Endothelial cell of umbilical vein (primary cell): ENCODE measurements around the gene ATP4A. TPM values are rescaled to one million over a fixed set of nuclear protein-coding genes. Genes with fewer than 3 reads are reported as not detected.

ENCODE experiments used
- BruUV-seq: library from RNA; stranded (reverse); fragments of 400-500 nt; replicated peaks from 2 replicates; lab custom pipeline; 2021; lab: Mats Ljungman, UMichigan
- CTCF ChIA-PET: fragments of 300-600, 350-600 bp; sonication (Branson Sonifier 250); formaldehyde crosslinking; loops from one replicate; lab custom pipeline; 2021; ENCODE audit warnings: antibody characterized with exemption, inconsistent platforms; lab: Charles Lee
- POLR2A ChIA-PET: fragments of 300-600, 350-600 bp; sonication (Branson Sonifier 250); formaldehyde crosslinking; loops from one replicate; lab custom pipeline; 2021; ENCODE audit warnings: antibody characterized with exemption, inconsistent platforms; lab: Charles Lee
- DNase-seq: peaks from one replicate; pipeline ENCODE4 v3.0.0-alpha.2; 2011; ENCODE audit warnings: low read depth, low spot score
- FAIRE-seq: peaks from 2 replicates; lab custom pipeline; 2011; peaks lifted over from hg19 to GRCh38; lab: Jason Lieb, UNC
- H2AFZ ChIP-seq: 2 replicates; pipeline ENCODE4 v1.6.0; 2012; ENCODE audit warnings: low read depth, low read length, control low read depth, inconsistent platforms
- H3K27ac ChIP-seq: 2 replicates; pipeline ENCODE4 v1.5.1; 2011; ENCODE audit warnings: low read depth, mild to moderate bottlenecking, control low read depth, low read length, moderate library complexity; ENCODE audit not compliant: insufficient read depth
- H3K27me3 ChIP-seq, 2 experiments: 2 replicates each; pipeline versions ENCODE4 v1.6.0 to v1.6.1; 2011; ENCODE audit warnings: low read length in 2 of 2, mixed read lengths in 1 of 2; ENCODE audit not compliant: control insufficient read depth in 2 of 2, insufficient read depth in 2 of 2
- H3K36me3 ChIP-seq, 2 experiments: 2 replicates in 1 of 2; 3 replicates in 1 of 2; pipeline ENCODE4 v1.5.1; 2011; ENCODE audit warnings: low read length in 2 of 2, mild to moderate bottlenecking in 1 of 2, moderate library complexity in 1 of 2; ENCODE audit not compliant: control insufficient read depth in 2 of 2, insufficient read depth in 2 of 2; ENCODE audit errors: extremely low read depth in 1 of 2
- H3K4me1 ChIP-seq: 3 replicates; pipeline ENCODE4 v1.5.1; 2011; ENCODE audit warnings: mild to moderate bottlenecking, low read length; ENCODE audit not compliant: control insufficient read depth, insufficient read depth; ENCODE audit errors: extremely low read depth
- H3K4me2 ChIP-seq: 2 replicates; pipeline ENCODE4 v1.6.1; 2011; ENCODE audit warnings: low read length, control low read depth, mixed read lengths; ENCODE audit not compliant: insufficient read depth
- H3K4me3 ChIP-seq, 3 experiments: fragments of 200-600 bp in 1 of 3; sonication (generic), shearing (Covaris generic) in 1 of 3; replicated peaks in 1 of 3; 2 replicates each; pipeline ENCODE4 v1.5.1; 2011 to 2016; ENCODE audit warnings: control low read depth in 3 of 3, low read length in 3 of 3, mild to moderate bottlenecking in 2 of 3, inconsistent platforms in 1 of 3, low read depth in 1 of 3, moderate library complexity in 1 of 3; ENCODE audit not compliant: insufficient read depth in 1 of 3
- H3K79me2 ChIP-seq: 2 replicates; pipeline ENCODE4 v1.6.0; 2012; ENCODE audit warnings: low read length, inconsistent platforms; ENCODE audit not compliant: control insufficient read depth, insufficient read depth
- H3K9ac ChIP-seq: replicated peaks from 2 replicates; pipeline ENCODE3; 2011; ENCODE audit warnings: low read length, control low read depth; ENCODE audit not compliant: insufficient read depth; ENCODE audit errors: extremely low read depth
- H3K9me1 ChIP-seq: replicated peaks from 3 replicates; pipeline ENCODE4 v1.6.0; 2011; ENCODE audit warnings: mild to moderate bottlenecking, low read length; ENCODE audit not compliant: control insufficient read depth, insufficient read depth; ENCODE audit errors: extremely low read depth
- H3K9me3 ChIP-seq: replicated peaks from 2 replicates; pipeline ENCODE4 v1.5.1; 2012; ENCODE audit warnings: low read length, inconsistent platforms; ENCODE audit not compliant: control insufficient read depth, insufficient read depth
- H4K20me1 ChIP-seq: replicated peaks from 2 replicates; pipeline ENCODE3; 2011; ENCODE audit warnings: mild to moderate bottlenecking, low read length; ENCODE audit not compliant: control insufficient read depth, insufficient read depth; ENCODE audit errors: extremely low read depth
- EZH2 ChIP-seq: IDR thresholded peaks from 2 replicates; pipeline ENCODE4 v1.6.1; 2012; ENCODE audit warnings: borderline replicate concordance, low read depth, mild to moderate bottlenecking, moderate library complexity, low read length, inconsistent platforms; ENCODE audit not compliant: severe bottlenecking
- FOS ChIP-seq: IDR thresholded peaks from 2 replicates; pipeline ENCODE4 v1.6.1; 2011; ENCODE audit warnings: mild to moderate bottlenecking, low read length, moderate library complexity, borderline replicate concordance; ENCODE audit not compliant: insufficient read depth
- GATA2 ChIP-seq: IDR thresholded peaks from 2 replicates; pipeline ENCODE4 v1.7.0; 2011; ENCODE audit warnings: low read depth, mild to moderate bottlenecking, moderate library complexity, mixed read lengths, low read length; ENCODE audit not compliant: insufficient read length, insufficient read depth
- JUN ChIP-seq: IDR thresholded peaks from 2 replicates; pipeline ENCODE4 v1.6.1; 2011; ENCODE audit warnings: borderline replicate concordance, low read depth; ENCODE audit not compliant: insufficient read length, insufficient read depth
- MAX ChIP-seq: IDR thresholded peaks from 2 replicates; pipeline ENCODE4 v1.6.1; 2011; ENCODE audit not compliant: insufficient read depth, insufficient read length
- MYC ChIP-seq: IDR thresholded peaks from one replicate; pipeline ENCODE4 v1.6.1; 2011; ENCODE audit warnings: mild to moderate bottlenecking, low read depth, low read length
- POLR2A ChIP-seq: IDR thresholded peaks from 2 replicates; pipeline ENCODE4 v1.6.1; 2012; ENCODE audit warnings: low read depth, mild to moderate bottlenecking, control low read depth, low read length
- POLR2AphosphoS5 ChIP-seq: IDR thresholded peaks from 2 replicates; pipeline ENCODE4 v1.6.1; 2012; ENCODE audit warnings: low read depth, mild to moderate bottlenecking, control low read depth, low read length, moderate library complexity; ENCODE audit not compliant: insufficient read depth
- dilution Hi-C: fragments of 300-500 bp; cut with MboI; formaldehyde crosslinking; loops from one replicate; pipeline ENCODE4 v1.15.0; 2019; ENCODE audit warnings: low sequenced_read_pairs; ENCODE audit not compliant: extremely low pct_ligation_motif_present
- intact Hi-C: fragments of 100-400 bp; cut with micrococcal nuclease; formaldehyde crosslinking; loops from one replicate; pipeline ENCODE4 v1.10.0; 2022
- polyA plus RNA-seq, 4 experiments: library from polyadenylated mRNA; depleted of rRNA in 3 of 4; stranded (reverse) in 3 of 4; unstranded in 1 of 4; fragments of >200 nt; gene quantifications; 2 replicates each; pipeline versions ENCODE4 v1.2.1 to v1.2.3, GENCODE V29; 2011 to 2012; ENCODE audit warnings: missing spikeins in 1 of 4
- total RNA-seq: library from RNA; stranded (reverse); gene quantifications from 2 replicates; pipeline ENCODE4 v1.2.3, GENCODE V29; 2021
- TF ChIP-seq, protein P1 (sequence below), 2 donors: IDR thresholded peaks; 1 replicate in 1 of 2; 2 replicates in 1 of 2; pipeline ENCODE4 v1.5.1; 2011; ENCODE audit warnings: low read length in 2 of 2, mild to moderate bottlenecking in 2 of 2, moderate library complexity in 2 of 2, control low read depth in 1 of 2, inconsistent platforms in 1 of 2, low read depth in 1 of 2; ENCODE audit not compliant: insufficient read depth in 1 of 2; ENCODE audit errors: extremely low read depth in 1 of 2

ATP4A gene
- total and polyA plus RNA-seq, 2 donors (not counting 3 experiments of a cell fraction or from before 2014, with no cell fraction given): not detected

DNA sequence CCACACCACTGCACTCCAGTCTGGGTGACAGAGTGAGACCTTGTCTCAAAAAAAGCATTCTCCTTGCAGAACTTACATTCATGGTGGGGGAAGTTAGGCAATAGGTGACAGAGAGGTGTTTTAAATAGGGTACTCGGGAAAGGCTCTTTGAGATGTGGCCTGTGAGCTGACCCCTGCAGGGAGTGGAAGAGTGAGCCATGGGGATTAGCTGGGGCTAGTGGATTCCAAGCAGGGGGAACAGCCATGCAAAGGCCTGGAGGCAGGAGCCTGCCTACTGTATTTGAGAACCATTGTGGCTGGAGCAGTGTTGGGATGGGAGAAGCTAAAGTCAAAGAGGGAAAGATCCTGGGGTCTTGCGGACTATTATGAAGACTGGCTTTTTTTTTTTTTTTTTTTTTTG, 46.1 kb downstream of the ATP4A start:
- Histone ChIP-seq H3K4me1 (no peaks in the 10 kb centered on the region), H3K36me3 (no peaks in the 10 kb centered on the region), H3K27me3 (peaks cover 8 to 11% of the 10 kb centered on the region in 2 experiments), H3K27ac (no peak overlapping the region), H3K9me1 (no peaks in the 10 kb centered on the region), H3K9ac (no peak overlapping the region), H3K79me2 (no peaks in the 10 kb centered on the region), H3K4me3 (no peak overlapping the region), H3K9me3 (no peaks in the 10 kb centered on the region), H3K4me2 (no peak overlapping the region), H4K20me1 (no peaks in the 10 kb centered on the region), H2AFZ (no peak overlapping the region)
- FAIRE-seq (no peak), DNase-seq (no peak)
- dilution Hi-C loops (no loop called here), intact Hi-C loops (no loop called here)
- no TSS peak for BruUV-seq
- ChIA-PET POLR2A (no interaction called here), CTCF (interaction anchor here (0.9 kb wide), 1 partner anchor 10 kb away, joined by 3 read pairs; the partner anchor contains the start of gene SBSN)
- no peak for TF ChIP-seq FOS

DNA sequence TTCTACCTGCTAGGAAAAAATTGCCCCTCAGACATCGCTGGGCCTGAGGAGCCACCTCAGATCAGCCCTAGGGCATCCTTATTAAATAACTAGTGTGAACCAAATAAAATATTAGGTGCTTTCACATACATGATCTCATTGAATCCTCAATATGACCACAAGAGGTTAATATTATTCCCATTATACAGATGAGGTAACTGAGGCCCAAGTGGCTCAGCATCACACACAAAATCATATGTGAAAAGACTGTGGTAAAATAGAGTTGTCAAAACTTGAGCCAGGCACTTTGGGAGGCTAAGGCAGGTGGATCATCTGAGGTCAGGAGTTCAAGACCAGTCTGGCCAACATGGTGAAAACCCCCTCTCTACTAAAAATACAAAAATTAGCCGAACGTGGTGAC, 47.1 kb downstream of the ATP4A start:
- TF ChIP-seq EZH2 (no peak), MAX (no peak), JUN (no peak), POLR2A (no peak), MYC (no peak), FOS (no peak), GATA2 (no peak), POLR2AphosphoS5 (no peak)
- TF ChIP-seq, protein P1, sequence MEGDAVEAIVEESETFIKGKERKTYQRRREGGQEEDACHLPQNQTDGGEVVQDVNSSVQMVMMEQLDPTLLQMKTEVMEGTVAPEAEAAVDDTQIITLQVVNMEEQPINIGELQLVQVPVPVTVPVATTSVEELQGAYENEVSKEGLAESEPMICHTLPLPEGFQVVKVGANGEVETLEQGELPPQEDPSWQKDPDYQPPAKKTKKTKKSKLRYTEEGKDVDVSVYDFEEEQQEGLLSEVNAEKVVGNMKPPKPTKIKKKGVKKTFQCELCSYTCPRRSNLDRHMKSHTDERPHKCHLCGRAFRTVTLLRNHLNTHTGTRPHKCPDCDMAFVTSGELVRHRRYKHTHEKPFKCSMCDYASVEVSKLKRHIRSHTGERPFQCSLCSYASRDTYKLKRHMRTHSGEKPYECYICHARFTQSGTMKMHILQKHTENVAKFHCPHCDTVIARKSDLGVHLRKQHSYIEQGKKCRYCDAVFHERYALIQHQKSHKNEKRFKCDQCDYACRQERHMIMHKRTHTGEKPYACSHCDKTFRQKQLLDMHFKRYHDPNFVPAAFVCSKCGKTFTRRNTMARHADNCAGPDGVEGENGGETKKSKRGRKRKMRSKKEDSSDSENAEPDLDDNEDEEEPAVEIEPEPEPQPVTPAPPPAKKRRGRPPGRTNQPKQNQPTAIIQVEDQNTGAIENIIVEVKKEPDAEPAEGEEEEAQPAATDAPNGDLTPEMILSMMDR (IDR thresholded peaks at IDR 0.05; ENCODE audit: extremely low read depth in 1 of 2, insufficient read depth in 1 of 2, low read depth in 1 of 2, low read length in 2 of 2): no peak
- Histone ChIP-seq H3K4me3 (no peak overlapping the region), H3K4me1 (no peaks in the 10 kb centered on the region), H3K9ac (no peak overlapping the region), H3K27ac (no peak overlapping the region), H4K20me1 (no peaks in the 10 kb centered on the region), H2AFZ (no peak overlapping the region), H3K79me2 (no peaks in the 10 kb centered on the region), H3K9me3 (no peaks in the 10 kb centered on the region), H3K4me2 (no peak overlapping the region), H3K27me3 (peaks cover 11% of the 10 kb centered on the region in 2 experiments), H3K9me1 (no peaks in the 10 kb centered on the region), H3K36me3 (no peaks in the 10 kb centered on the region)
- intact Hi-C loops: no loop called here
- dilution Hi-C loops: no loop called here
- no peak for FAIRE-seq
- no peak for DNase-seq
- ChIA-PET POLR2A (no interaction called here), CTCF (interaction anchor here (1.6 kb wide), 1 partner anchor 21 kb away, joined by 5 read pairs; no protein-coding TSS in a partner anchor)
- no TSS peak for BruUV-seq
